Esophagus muscularis mucosa (tissue), 4 donors: ENCODE data around the gene EBF3. TPM values are rescaled to one million over a fixed set of nuclear protein-coding genes. Genes with fewer than 3 reads are reported as not detected.

Experiments
- DNase-seq: peaks from one replicate; pipeline ENCODE4 v3.0.0-alpha.2; 2017; ENCODE audit errors: extremely low spot score
- H3K27ac ChIP-seq, 4 donors: fragments of 200-600 bp; sonication (generic); replicated peaks in 1 of 4; 1 replicate in 3 of 4; 2 replicates in 1 of 4; pipeline ENCODE4 v1.5.1; 2016 to 2019; ENCODE audit warnings: mild to moderate bottlenecking in 1 of 4
- H3K27me3 ChIP-seq, 4 donors: fragments of 200-600 bp; sonication (generic); one replicate each; pipeline versions ENCODE4 v1.5.1 to v1.6.0; 2016 to 2019
- H3K36me3 ChIP-seq, 4 donors: fragments of 200-600 bp; sonication (generic); one replicate each; pipeline ENCODE4 v1.5.1; 2016 to 2019
- H3K4me1 ChIP-seq, 4 donors: fragments of 200-600 bp; sonication (generic); one replicate each; pipeline ENCODE4 v1.5.1; 2016 to 2019
- H3K4me3 ChIP-seq, 4 donors: fragments of 200-600 bp; sonication (generic); 1 replicate in 2 of 4; 2 replicates in 2 of 4; pipeline ENCODE4 v1.5.1; 2016 to 2019; ENCODE audit warnings: mild to moderate bottlenecking in 4 of 4, moderate library complexity in 1 of 4
- H3K9me3 ChIP-seq, 4 donors: fragments of 200-600 bp; sonication (generic); 1 replicate in 3 of 4; 2 replicates in 1 of 4; pipeline ENCODE4 v1.5.1; 2016 to 2019
- EP300 ChIP-seq: sonication (generic); formaldehyde crosslinking; IDR thresholded peaks from one replicate; pipeline ENCODE4 v1.6.1; 2017; ENCODE audit warnings: antibody characterized with exemption
- POLR2A ChIP-seq: fragments of 450-650 bp; IDR thresholded peaks from one replicate; pipeline ENCODE4 v1.6.1; 2017; ENCODE audit warnings: antibody characterized with exemption, moderate library complexity, mild to moderate bottlenecking, low read depth
- POLR2AphosphoS5 ChIP-seq, 2 donors: sonication (generic); formaldehyde crosslinking; IDR thresholded peaks; one replicate each; pipeline ENCODE4 v1.6.1; 2017; ENCODE audit warnings: antibody characterized with exemption in 2 of 2
- WGBS: methylation state at CpG from one replicate; pipeline ENCODE4 v1.1.5; 2018; 5-methylcytosine and 5-hydroxymethylcytosine counted together
- intact Hi-C: fragments of 100-400 bp; cut with DNase I; formaldehyde crosslinking; loops from one replicate; pipeline ENCODE4 v1.15.1; 2023
- total RNA-seq, 4 donors: library from RNA; depleted of rRNA; stranded (reverse); fragments of >200 nt; gene quantifications; one replicate each; pipeline versions ENCODE4 v1.1.0 to v1.2.1, GENCODE V29; 2016
- TF ChIP-seq, protein P1 (sequence below), 3 experiments: fragments of 200-600 bp in 2 of 3; fragments of 450-650 bp in 1 of 3; sonication (generic) in 2 of 3; IDR thresholded peaks; one replicate each; pipeline ENCODE4 v1.5.1; 2017 to 2019; ENCODE audit warnings: antibody characterized with exemption in 3 of 3, mild to moderate bottlenecking in 2 of 3, moderate library complexity in 1 of 3

EBF3 gene
- total RNA-seq, 4 donors from 2014 or later, result 2.9 to 7.3 (median 5.2) TPM

DNA sequence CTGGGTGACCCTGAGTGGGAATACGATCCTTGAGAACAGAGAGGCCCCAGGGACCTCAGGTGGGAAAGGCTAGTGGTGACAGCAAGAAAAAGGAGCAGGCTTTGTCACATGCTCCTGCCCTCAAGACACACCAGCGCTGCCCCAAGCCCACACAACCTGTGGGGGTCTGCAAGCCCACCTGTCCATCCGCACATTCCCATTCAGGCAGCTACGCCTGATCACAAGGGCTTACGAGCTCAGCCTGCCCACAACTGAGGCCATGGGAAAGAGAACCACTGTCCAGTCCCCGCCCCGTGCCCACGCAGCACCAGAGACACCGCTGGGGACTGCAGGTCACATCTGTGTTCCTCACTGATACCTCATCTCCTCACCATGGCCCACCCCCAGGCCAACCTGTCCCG is 26.7 kb downstream of the EBF3 start:
- intact Hi-C loops, result no loop called here
- H3K36me3 ChIP-seq, result no peaks in the 10 kb centered on the region
- no peak for TF ChIP-seq POLR2A
- TF ChIP-seq EP300, result no peak
- TF ChIP-seq, protein P1, sequence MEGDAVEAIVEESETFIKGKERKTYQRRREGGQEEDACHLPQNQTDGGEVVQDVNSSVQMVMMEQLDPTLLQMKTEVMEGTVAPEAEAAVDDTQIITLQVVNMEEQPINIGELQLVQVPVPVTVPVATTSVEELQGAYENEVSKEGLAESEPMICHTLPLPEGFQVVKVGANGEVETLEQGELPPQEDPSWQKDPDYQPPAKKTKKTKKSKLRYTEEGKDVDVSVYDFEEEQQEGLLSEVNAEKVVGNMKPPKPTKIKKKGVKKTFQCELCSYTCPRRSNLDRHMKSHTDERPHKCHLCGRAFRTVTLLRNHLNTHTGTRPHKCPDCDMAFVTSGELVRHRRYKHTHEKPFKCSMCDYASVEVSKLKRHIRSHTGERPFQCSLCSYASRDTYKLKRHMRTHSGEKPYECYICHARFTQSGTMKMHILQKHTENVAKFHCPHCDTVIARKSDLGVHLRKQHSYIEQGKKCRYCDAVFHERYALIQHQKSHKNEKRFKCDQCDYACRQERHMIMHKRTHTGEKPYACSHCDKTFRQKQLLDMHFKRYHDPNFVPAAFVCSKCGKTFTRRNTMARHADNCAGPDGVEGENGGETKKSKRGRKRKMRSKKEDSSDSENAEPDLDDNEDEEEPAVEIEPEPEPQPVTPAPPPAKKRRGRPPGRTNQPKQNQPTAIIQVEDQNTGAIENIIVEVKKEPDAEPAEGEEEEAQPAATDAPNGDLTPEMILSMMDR (IDR thresholded peaks at IDR 0.05), result no peak
- no peak for TF ChIP-seq POLR2AphosphoS5 (IDR thresholded peaks at IDR 0.05)

DNA sequence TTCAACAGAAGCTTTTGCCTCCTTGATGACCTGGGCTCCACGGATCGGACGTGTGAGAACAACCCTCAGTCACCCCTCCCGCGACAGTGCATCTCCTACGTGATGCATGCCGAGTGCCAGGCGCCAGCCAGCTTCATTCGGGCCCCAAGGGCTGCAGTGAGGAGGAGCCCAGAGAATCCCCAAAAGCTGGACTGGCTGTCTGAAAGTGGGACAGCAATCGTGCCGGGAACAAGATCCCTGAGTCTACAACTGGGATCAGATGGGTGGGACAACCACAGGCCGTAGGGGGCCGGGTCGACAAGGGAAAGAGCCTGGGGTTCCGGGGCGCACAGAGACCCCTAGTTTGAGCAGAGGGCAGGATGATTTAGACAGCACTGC is 27.2 kb downstream of the EBF3 start:
- Histone ChIP-seq H3K27ac (no peak overlapping the region), H3K4me3 (no peak overlapping the region), H3K36me3 (no peaks in the 10 kb centered on the region), H3K4me1 (peaks cover 0 to 8% (median 7%) of the 10 kb centered on the region in 4 donors), H3K9me3 (no peaks in the 10 kb centered on the region), H3K27me3 (peaks cover 0 to 19% (median 0%) of the 10 kb centered on the region in 4 donors)
- TF ChIP-seq POLR2AphosphoS5 (IDR thresholded peaks at IDR 0.05) (no peak), POLR2A (no peak), EP300 (no peak)
- TF ChIP-seq, protein P1 (IDR thresholded peaks at IDR 0.05), result no peak
- WGBS, result 99% methylated on average over 11 of the region's 16 CpGs
- intact Hi-C loops, result no loop called here
- no peak for DNase-seq

More for the DNA sequence above, 26.7 kb downstream of the EBF3 start:
- Histone ChIP-seq H3K27me3 (peaks cover 0 to 19% (median 0%) of the 10 kb centered on the region in 4 donors), H3K4me1 (peaks cover 0 to 8% (median 7%) of the 10 kb centered on the region in 4 donors), H3K4me3 (no peak overlapping the region), H3K9me3 (no peaks in the 10 kb centered on the region), H3K27ac (no peak overlapping the region)
- WGBS, result 93% methylated on average over 9 of the region's 10 CpGs
- DNase-seq, result no peak

DNA sequence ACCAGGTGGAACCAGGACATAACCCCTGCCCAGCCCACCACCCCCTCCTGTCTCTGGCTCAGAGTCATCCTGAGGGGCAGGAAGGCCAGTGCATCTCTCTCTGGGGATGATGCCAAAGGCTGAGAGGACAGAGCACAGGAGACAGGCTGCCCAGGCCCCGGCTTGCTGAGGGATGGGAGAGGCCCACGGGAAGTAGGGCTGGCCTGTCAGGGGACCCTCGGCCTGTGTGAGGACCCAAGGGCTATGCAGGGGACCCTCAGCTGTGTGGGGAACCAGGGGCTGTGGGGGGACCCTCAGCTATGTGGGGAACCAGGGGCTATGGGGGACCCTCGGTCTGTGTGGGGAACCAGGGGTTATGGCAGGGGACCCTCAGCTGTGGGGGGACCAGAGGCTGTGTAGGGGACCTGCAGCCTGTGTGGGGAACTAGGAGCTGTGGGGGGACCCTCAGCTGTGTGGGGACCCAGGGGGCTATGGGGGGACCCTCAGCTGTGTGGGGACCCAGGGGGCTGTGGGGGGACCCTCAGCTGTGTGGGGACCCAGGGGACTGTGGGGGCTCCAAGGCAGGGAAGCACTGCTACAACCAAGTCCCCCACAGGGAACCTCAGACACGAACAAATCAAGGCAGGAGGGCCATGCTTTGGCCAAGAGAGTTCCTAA is 27.7 kb downstream of the EBF3 start:
- Histone ChIP-seq H3K36me3 (no peaks in the 10 kb centered on the region), H3K9me3 (no peaks in the 10 kb centered on the region), H3K4me3 (no peak overlapping the region), H3K27me3 (peaks cover 0 to 19% (median 0%) of the 10 kb centered on the region in 4 donors), H3K27ac (no peak overlapping the region), H3K4me1 (peaks cover 0 to 8% (median 7%) of the 10 kb centered on the region in 4 donors)
- TF ChIP-seq EP300 (no peak), POLR2AphosphoS5 (IDR thresholded peaks at IDR 0.05) (no peak), POLR2A (no peak)
- TF ChIP-seq, protein P1 (IDR thresholded peaks at IDR 0.05), result no peak
- 77% methylated on average over 5 of the region's 5 CpGs for whole genome bisulfite sequencing
- intact Hi-C loops, result no loop called here
- no peak for DNase-seq

DNA sequence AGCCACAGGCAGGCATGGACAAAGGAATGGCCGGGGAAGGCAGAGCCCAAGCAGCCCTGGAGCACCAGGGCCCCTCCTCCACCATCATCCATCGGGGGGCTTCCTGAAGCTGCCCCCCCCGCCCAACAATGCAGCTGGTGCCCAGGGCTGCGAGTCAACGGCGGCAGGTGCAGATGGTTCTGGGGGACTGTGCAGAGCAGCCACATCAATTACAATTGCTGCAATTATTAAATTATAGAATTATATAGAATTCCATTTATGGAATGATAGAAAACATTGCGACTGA is 28.3 kb downstream of the EBF3 start:
- peaks cover 0 to 19% (median 0%) of the 10 kb centered on the region in 4 donors for H3K27me3 ChIP-seq
- H3K4me3 ChIP-seq, result no peak overlapping the region
- H3K4me1 ChIP-seq, result peaks cover 0 to 8% (median 7%) of the 10 kb centered on the region in 4 donors
- H3K9me3 ChIP-seq, result no peaks in the 10 kb centered on the region
- no peak for DNase-seq
- no peak overlapping the region for H3K27ac ChIP-seq
- intact Hi-C loops, result no loop called here
- 78% methylated on average over 7 of the region's 7 CpGs for WGBS
- TF ChIP-seq EP300 (no peak), POLR2AphosphoS5 (IDR thresholded peaks at IDR 0.05) (no peak), POLR2A (no peak)
- TF ChIP-seq, protein P1 (IDR thresholded peaks at IDR 0.05), result no peak
- no peaks in the 10 kb centered on the region for H3K36me3 ChIP-seq
